AG04449 (cell line): Measurements from ENCODE around the gene NAA30.
"Not testable (repeated sequence)": the region's sequence is repeated elsewhere in the genome, so short reads cannot be mapped to it uniquely, and the experiment has no call there.

Experiments
- CTCF ChIA-PET: fragments of 350-600 bp; formaldehyde crosslinking; extraction: SDS; loops from one replicate; lab custom pipeline; 2021; ENCODE audit warnings: antibody characterized with exemption; lab: Yijun Ruan, JAX
- POLR2A ChIA-PET: fragments of 400-600, 350-600 bp; formaldehyde crosslinking; extraction: SDS; loops from one replicate; lab custom pipeline; 2020; ENCODE audit warnings: antibody characterized with exemption, inconsistent platforms; lab: Yijun Ruan, JAX
- DNase-seq: peaks from one replicate; pipeline ENCODE4 v3.0.0-alpha.2; 2010; ENCODE audit warnings: low read depth, low spot score
- H3K4me3 ChIP-seq: 2 replicates; pipeline ENCODE4 v1.5.1; 2011; ENCODE audit warnings: low read depth, mild to moderate bottlenecking, control low read depth, low read length
- CTCF ChIP-seq: IDR thresholded peaks from one replicate; pipeline ENCODE4 v1.5.1; 2011; ENCODE audit warnings: mild to moderate bottlenecking, moderate library complexity, low read length, control low read depth, inconsistent platforms; ENCODE audit not compliant: insufficient read depth; ENCODE audit errors: missing control alignments

Gene NAA30

DNA sequence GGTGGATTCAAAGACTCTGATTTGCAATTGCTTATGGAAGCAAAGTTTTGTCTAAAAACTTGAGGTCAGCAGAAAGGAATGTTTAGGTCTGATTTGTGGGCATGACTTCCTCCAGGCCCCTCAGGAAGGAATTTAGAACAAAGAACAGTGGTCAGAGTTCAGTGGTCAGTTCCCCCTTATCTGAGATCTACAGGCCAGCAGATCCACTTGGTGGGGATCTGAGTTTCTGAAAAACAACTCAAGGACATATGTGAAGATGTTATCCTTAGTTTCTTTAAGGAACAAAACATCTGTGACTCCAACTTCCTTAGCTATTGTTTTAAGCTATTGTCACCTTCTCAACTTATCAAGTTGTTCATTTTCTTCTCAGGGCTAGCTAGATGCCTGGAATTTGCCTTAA lies 28.0 kb upstream of the NAA30 start:
- H3K4me3 ChIP-seq, result no peak overlapping the region
- CTCF ChIA-PET, result no interaction called here
- POLR2A ChIA-PET, result no interaction called here
- no peak for DNase-seq
- no peak for TF ChIP-seq CTCF

- no peak overlapping the region for H3K4me3 ChIP-seq
- no peak for TF ChIP-seq CTCF
- ChIA-PET CTCF (no interaction called here), POLR2A (no interaction called here)
- no peak for DNase-seq
Observed at GRCh38 chr14:57364659-57365450, 25.5 kb upstream of the NAA30 start.

- CTCF ChIA-PET, POLR2A ChIA-PET, H3K4me3 ChIP-seq, DNase-seq: not testable (repeated sequence)
Observed at GRCh38 chr14:57370187-57370586, 20.2 kb upstream of the NAA30 start.

DNA sequence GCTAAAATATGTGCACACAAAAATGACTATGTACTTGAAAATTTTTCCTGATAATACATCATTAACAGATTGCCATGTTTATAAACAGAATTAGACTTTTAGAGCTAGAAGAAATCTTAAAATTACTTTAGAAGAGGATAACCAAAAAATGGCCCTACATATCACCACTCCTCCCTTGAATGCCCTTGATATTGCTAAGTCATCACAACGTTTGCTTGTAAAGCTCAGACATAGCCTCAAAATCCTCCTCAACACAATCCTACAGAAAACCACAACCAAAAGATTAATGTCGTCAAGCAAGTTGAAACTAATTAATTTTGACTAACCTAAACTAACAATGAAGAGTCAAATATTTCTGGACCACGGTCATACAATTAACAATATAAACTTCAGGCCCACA lies 19.4 kb upstream of the NAA30 start:
- TF ChIP-seq CTCF, result no peak
- H3K4me3 ChIP-seq, result no peak overlapping the region
- ChIA-PET CTCF (interaction anchor here (0.7 kb wide), 1 partner anchor 1853 kb away, joined by 3 read pairs; no protein-coding TSS in a partner anchor), POLR2A (no interaction called here)
- DNase-seq, result no peak

GRCh38 chr14:57375156-57375555 lies 15.2 kb upstream of the NAA30 start:
- DNase-seq, result no peak
- no peak for TF ChIP-seq CTCF
- ChIA-PET POLR2A (no interaction called here), CTCF (no interaction called here)
- H3K4me3 ChIP-seq, result no peak overlapping the region

DNA sequence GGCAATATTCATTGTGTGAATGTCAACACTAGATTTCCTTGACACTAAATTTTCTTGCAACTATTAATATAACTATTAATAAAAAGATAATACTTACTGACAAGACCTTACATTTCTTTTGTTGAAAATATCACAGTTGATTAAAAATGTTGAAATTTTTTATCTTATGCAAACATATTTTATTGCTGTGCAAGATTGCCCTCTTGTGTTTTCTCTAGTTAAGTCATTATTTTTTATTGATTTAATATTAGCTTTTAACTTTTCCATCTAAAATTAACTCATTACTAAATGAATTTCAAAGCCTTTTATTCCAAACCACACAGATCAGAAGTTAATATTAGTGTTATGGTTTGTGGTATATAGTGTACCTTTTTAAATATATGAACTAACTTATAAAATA lies 11.7 kb upstream of the NAA30 start:
- H3K4me3 ChIP-seq, result no peak overlapping the region

More for the DNA sequence above, 11.7 kb upstream of the NAA30 start:
- DNase-seq, result no peak
- no peak for TF ChIP-seq CTCF
- ChIA-PET POLR2A (no interaction called here), CTCF (interaction anchor here (1.0 to 1.3 kb wide), 2 partner anchors 11 to 888 kb away, joined by 4 to 6 read pairs; no protein-coding TSS in a partner anchor)
